Measurements from ENCODE around the gene PML. TPM values are rescaled to one million over a fixed set of nuclear protein-coding genes. Genes with fewer than 3 reads are reported as not detected.

The PML gene
- total RNA-seq, 1 experiment from 2014 or later: 24.6 TPM

- H3K9me3 Mint-ChIP-seq: no peaks in the 10 kb centered on the region
- Histone ChIP-seq H4K20me1 (ENCODE audit: control insufficient read depth, insufficient read depth, insufficient read length) (no peaks in the 10 kb centered on the region), H4K91ac (ENCODE audit: insufficient read length, low read depth, low read length) (no peak overlapping the region), H2AK5ac (ENCODE audit: insufficient read length, low read length) (no peak overlapping the region), H3K9me3 (ENCODE audit: control insufficient read depth, low read depth, low read length) (no peaks in the 10 kb centered on the region), H3K18ac (ENCODE audit: insufficient read length, low read depth, low read length) (no peak overlapping the region), H3K23ac (ENCODE audit: insufficient read length, low read depth, low read length) (no peak overlapping the region), H2BK15ac (ENCODE audit: low read depth, low read length) (no peak overlapping the region), H3K79me2 (ENCODE audit: insufficient read depth, low read length) (no peaks in the 10 kb centered on the region), H3K4me1 (ENCODE audit: insufficient read depth, low read length) (no peaks in the 10 kb centered on the region), H4K5ac (ENCODE audit: insufficient read length, low read depth, low read length) (no peak overlapping the region), H3K27ac (ENCODE audit: insufficient read length, low read depth, low read length) (no peak overlapping the region), H3K27me3 (ENCODE audit: insufficient read depth, low read length) (no peaks in the 10 kb centered on the region), H2BK120ac (ENCODE audit: low read depth, low read length, poor library complexity, severe bottlenecking) (no peak overlapping the region), H2BK20ac (ENCODE audit: low read depth, low read length, poor library complexity, severe bottlenecking) (no peak overlapping the region), H4K8ac (replicated peaks; ENCODE audit: insufficient read length, low read depth, low read length) (no peak overlapping the region), H3K9ac (ENCODE audit: extremely low read depth, insufficient read length, low read length) (no peak overlapping the region), H3K4me2 (ENCODE audit: insufficient read depth, insufficient read length, low read length) (no peak overlapping the region), H3K14ac (ENCODE audit: insufficient read depth, low read length) (no peak overlapping the region), H2BK5ac (ENCODE audit: insufficient read length, low read length) (no peak overlapping the region), H2BK12ac (ENCODE audit: insufficient read length, low read depth, low read length) (no peak overlapping the region), H3K4ac (ENCODE audit: low read depth, low read length) (no peak overlapping the region), H3K79me1 (ENCODE audit: insufficient read depth, low read depth, low read length, poor library complexity, severe bottlenecking) (no peaks in the 10 kb centered on the region), H3K23me2 (ENCODE audit: insufficient read length, low read depth, low read length, poor library complexity, severe bottlenecking) (no peaks in the 10 kb centered on the region), H3K56ac (ENCODE audit: insufficient read length, low read depth, low read length) (no peak overlapping the region), H3T11ph (ENCODE audit: low read length) (no peak overlapping the region), H2AFZ (ENCODE audit: low read length) (no peak overlapping the region)
- DNase-seq: no peak
- H3K27me3 Mint-ChIP-seq (ENCODE audit: low read depth): peaks cover 12% of the 10 kb centered on the region
- H3K36me3 Mint-ChIP-seq (ENCODE audit: insufficient read depth in 1 of 3, low read depth in 3 of 3): no peaks in the 10 kb centered on the region; a peak in 1 of 7 replicates
- WGBS (ENCODE audit: extremely low coverage, insufficient read length, low lambda C conversion rate): no CpG with 5 or more reads among the region's 4 CpGs
- TF ChIP-seq, protein P1, sequence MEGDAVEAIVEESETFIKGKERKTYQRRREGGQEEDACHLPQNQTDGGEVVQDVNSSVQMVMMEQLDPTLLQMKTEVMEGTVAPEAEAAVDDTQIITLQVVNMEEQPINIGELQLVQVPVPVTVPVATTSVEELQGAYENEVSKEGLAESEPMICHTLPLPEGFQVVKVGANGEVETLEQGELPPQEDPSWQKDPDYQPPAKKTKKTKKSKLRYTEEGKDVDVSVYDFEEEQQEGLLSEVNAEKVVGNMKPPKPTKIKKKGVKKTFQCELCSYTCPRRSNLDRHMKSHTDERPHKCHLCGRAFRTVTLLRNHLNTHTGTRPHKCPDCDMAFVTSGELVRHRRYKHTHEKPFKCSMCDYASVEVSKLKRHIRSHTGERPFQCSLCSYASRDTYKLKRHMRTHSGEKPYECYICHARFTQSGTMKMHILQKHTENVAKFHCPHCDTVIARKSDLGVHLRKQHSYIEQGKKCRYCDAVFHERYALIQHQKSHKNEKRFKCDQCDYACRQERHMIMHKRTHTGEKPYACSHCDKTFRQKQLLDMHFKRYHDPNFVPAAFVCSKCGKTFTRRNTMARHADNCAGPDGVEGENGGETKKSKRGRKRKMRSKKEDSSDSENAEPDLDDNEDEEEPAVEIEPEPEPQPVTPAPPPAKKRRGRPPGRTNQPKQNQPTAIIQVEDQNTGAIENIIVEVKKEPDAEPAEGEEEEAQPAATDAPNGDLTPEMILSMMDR (conservative IDR thresholded peaks at IDR 0.05): no peak
- no peak overlapping the region; a peak in 1 of 7 replicates for H3K27ac Mint-ChIP-seq
- peaks cover 9 to 25% of the 10 kb centered on the region in 2 experiments for H3K4me1 Mint-ChIP-seq
- H3K4me3 Mint-ChIP-seq: no peak overlapping the region
Measured at GRCh38 chr15:73948982-73949381, 45.5 kb upstream of the PML start.

All from H9 (cell line).